Lower leg skin (tissue), 3 donors: ENCODE results near the gene OSBPL9.

ENCODE experiments used
- CTCF ChIP-seq, 3 donors: fragments of 450-650 bp; IDR thresholded peaks; one replicate each; pipeline ENCODE4 v1.5.1; 2016; ENCODE audit warnings: antibody characterized with exemption in 3 of 3, mild to moderate bottlenecking in 3 of 3, moderate library complexity in 2 of 3
- POLR2A ChIP-seq, 2 donors: fragments of 450-650 bp; IDR thresholded peaks; one replicate each; pipeline ENCODE4 v1.6.1; 2016 to 2017; ENCODE audit warnings: antibody characterized with exemption in 2 of 2, mild to moderate bottlenecking in 1 of 2, moderate library complexity in 1 of 2

DNA sequence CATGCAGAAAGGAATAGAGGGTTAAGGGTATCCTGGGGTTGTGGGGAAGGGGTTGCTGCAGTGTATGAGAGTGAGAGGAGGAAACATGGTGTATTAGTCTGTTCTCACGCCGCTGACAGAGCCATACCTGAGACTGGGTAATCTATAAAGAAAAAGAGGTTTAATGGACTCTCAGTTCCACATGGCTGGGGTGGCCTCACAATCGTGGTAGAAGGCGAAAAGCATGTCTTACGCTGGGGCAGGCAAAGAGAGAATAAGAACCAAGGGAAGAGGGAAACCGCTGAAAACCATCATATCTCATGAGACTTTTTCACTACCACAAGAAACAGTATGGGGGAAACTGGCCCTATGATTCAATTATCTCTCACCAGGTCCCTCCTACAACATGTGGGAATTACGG is 17.7 kb downstream of the OSBPL9 start:
- TF ChIP-seq CTCF (IDR thresholded peaks at IDR 0.05): no peak
- no peak for TF ChIP-seq POLR2A (IDR thresholded peaks at IDR 0.05)
